ENCODE measurements around the gene AP4M1.
A peak's percentile ranks its signal among the peaks of the same experiment; 100 is the strongest.

Gene AP4M1

DNA sequence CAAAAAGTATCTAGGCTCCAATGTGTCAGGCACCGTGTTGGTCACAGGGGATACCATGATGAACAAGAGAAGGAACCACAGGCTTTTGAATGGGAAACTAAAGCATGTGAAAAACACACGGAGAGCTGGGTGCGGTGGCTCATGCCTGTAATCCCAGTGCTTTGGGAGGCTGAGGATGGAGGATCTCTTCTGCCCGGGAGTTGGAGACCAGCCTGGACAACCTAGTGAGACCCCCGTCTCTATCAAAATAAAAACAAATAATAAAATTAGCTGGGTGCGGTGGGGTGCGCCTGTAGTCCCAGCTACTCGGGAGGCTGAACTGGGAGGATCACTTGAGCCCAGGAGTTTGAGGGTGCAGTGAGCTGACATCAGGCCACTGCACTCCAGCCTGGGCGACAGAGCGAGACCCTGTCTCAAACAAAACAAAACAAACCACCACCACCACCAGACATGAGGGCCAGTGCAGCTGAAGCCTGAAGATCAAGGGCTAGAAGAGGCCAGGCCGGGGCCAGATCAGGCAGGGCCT lies 13.3 kb upstream of the AP4M1 start:
- DNase-seq = no peak

DNA sequence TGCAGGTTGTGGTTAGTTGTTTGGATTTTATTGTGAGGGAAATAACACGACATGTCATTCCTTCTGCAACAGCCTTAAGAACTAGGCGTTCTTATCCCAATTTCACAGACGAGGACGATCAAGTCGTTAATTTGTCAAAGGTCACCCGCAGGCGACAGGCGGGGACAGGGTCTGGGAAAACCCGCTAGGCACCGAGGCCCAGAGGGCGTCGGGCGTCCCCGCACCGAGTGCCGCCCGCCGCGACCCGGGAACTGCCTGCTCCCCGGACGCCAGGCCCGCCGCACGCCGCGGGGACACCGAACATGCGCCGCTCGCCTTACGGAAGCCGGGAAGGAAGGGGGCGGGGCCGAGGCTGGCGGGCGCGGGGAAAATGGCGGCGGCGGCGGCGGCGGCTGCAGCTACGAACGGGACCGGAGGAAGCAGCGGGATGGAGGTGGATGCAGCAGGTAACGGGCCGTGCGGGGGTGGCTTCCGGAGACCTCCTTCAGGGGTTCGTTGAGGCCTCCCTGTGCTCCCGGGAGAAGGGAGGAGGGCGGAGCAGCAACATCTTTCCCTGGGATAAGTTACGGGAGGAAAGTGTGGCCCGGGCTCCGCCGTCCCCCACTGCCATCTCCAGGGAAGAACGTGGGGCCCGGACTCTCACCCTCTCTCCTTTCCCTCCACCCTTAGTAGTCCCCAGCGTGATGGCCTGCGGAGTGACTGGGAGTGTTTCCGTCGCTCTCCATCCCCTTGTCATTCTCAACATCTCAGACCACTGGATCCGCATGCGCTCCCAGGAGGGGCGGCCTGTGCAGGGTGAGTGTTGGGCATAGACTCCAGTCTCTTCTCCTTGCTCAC lies 12.6 kb upstream of the AP4M1 start, which contains the start of gene COPS6:
Gene COPS6, plus strand, starts transcription at position 349 of the 837 bp plus-strand sequence. Its CDS starts 22 bp downstream, at position 371.
- DNase-seq = peak; percentile 9 to 57

DNA sequence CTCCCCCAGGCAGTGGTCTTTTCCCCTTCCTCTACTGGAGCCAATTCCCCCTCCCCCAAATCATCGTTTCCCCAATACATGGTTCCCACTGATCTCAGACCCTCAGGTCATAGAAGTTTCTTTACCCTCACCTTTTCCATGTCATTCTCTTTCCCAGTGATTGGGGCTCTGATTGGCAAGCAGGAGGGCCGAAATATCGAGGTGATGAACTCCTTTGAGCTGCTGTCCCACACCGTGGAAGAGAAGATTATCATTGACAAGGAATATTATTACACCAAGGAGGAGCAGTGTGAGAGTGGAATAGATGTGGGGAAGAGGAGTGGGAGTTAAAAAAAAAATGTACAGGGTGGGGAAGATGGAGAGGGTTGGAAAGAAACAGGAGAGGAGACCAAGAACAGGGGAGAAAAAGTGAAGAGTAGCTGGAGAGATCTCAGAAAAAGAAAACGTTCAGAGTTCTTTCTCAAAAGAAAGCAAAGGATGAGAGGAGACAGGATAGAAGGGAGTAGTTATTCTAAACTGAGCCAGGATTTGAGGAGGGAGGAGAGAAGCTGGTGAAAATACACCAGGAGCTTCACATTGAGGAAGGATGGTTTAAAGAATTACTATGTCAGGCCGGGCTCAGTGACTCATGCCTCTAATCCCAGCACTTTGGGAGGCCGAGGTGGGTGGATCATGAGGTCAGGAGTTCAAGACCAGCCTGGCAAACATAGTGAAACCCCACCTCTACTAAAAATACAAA lies 11.8 kb upstream of the AP4M1 start:
- no peak for DNase-seq

DNA sequence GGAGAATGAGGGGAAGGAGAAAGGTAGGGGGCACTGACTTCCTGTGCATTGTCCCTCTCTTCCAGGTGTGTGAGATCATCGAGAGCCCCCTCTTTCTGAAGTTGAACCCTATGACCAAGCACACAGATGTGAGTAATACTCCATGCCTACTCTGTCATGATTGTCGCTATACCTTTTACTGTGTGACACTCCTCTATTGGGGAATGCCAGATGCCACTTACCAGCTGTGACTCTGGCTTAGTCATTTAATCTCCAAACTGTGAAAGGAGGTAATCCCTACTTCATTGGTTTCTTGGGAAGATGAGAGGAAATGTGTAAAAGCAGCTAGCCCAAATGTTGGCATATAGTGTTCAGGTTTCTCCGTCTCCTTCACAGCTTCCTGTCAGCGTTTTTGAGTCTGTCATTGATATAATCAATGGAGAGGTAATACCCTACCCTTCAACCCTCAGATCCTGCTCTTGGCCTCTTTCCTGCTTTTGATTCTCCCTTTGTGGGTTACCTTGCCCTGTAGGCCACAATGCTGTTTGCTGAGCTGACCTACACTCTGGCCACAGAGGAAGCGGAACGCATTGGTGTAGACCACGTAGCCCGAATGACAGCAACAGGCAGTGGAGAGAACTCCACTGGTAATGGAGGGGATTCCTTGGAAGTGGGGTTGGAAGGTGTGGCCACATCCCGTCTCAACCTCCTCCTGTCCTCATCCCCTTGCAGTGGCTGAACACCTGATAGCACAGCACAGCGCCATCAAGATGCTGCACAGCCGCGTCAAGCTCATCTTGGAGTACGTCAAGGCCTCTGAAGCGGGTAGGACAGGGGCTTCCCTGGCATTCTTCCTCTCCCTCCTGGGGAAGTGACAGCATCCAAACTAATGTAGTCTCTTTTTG lies 10.7 kb upstream of the AP4M1 start:
- DNase-seq = no peak

- DNase-seq = no peak
These were observed 9.8 kb upstream of the AP4M1 start for GRCh38 chr7:100091411-100092181.

- DNase-seq = no peak
These were observed 8.4 kb upstream of the AP4M1 start for GRCh38 chr7:100093054-100093453.

DNA sequence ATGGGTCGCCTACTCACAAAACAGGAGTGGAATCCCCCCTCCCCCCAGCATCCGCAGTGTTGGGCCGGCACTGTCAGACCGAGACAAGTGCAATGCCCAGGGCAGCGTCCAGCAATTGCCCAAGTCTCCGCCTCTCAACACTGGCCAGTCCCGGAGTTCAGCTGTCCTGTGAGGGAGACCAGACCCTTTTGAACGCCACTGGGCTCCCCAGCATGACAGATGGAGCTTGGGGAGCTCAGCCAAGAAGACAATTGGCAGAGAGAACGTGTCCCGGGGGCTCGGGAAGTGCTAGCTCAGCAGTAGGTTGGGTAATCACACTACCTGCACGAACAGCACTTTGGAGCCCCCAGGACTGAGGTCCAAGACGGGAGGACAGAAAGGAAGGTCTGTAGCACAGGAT lies 7.9 kb upstream of the AP4M1 start:
- peak in 1 of 2 experiments; percentile 10 for DNase-seq

- no peak for DNase-seq
These were observed 7.4 kb upstream of the AP4M1 start for GRCh38 chr7:100093925-100094486.

DNA sequence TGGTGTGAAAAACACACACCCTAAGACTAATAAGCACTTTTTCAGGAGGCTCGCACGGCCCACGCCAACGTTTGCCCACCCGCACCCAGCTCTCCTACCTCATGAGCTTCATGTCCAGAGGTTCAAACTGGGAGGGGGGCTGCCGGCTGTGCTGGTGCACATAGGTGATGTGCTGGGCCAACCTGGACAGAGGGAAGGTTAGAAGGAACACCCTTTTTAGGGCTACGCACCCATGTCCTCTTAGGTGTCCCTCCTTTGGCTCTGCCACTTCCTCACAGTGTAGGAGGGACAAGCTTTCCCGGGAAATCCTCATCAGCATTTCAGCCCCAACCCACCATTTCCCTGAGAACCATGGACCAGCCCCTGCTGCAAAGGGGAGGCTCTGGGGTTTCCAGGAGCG lies 6.2 kb upstream of the AP4M1 start:
- DNase-seq = no peak

DNA sequence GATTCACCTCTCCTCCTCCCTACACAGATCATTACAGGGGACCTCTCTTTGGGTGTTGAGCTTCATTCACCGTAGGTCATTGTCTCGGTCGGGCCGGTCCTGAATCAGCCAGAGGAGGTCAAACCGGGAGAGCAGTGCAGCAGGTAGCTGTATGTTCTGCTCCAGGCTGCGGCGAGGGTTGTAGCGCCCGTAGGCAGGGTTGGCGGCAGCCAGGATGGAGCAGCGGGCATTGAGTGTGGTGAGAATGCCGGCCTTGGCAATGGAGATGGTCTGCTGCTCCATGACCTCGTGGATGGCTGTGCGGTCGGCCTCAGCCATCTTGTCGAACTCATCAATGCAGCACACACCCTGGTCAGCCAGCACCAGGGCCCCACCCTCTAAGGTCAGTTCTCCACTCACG lies 5.7 kb upstream of the AP4M1 start:
- DNase-seq = no peak

- DNase-seq = no peak
These were observed 2.5 kb upstream of the AP4M1 start for GRCh38 chr7:100098913-100099312.

GRCh38 chr7:100099452-100099851 lies 2.0 kb upstream of the AP4M1 start:
- DNase-seq = no peak

DNA sequence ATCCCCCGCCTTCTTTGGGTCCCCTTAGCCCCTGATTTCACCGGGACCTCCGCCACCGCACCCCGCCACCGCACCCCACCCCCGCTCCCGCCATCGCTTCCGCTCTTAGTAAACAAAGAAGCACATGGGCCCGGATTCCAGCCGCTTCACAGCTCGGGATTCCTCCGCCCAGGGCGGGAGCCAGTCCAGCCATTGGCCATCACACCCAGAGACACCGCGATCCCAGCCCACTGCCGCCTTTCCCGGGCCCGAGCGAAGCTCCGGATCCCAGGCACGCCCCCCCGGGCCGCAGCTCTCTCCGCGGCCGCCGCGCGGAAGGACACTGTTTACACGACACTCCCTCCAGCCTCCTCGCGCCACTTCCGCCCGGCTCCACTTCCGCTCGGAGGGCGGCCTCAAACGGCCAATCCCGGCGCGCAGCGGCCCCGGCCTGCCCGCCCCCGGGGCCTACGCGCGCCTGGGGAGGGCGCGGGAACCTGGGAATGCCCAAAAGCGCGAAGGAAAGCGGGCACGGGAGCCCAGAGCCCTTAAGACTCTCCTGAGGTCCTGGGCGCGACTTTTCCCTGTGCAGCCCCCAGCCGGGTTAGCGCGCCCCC lies 925 bp upstream of the AP4M1 start:
- DNase-seq = peak; percentile 70 to 93

DNA sequence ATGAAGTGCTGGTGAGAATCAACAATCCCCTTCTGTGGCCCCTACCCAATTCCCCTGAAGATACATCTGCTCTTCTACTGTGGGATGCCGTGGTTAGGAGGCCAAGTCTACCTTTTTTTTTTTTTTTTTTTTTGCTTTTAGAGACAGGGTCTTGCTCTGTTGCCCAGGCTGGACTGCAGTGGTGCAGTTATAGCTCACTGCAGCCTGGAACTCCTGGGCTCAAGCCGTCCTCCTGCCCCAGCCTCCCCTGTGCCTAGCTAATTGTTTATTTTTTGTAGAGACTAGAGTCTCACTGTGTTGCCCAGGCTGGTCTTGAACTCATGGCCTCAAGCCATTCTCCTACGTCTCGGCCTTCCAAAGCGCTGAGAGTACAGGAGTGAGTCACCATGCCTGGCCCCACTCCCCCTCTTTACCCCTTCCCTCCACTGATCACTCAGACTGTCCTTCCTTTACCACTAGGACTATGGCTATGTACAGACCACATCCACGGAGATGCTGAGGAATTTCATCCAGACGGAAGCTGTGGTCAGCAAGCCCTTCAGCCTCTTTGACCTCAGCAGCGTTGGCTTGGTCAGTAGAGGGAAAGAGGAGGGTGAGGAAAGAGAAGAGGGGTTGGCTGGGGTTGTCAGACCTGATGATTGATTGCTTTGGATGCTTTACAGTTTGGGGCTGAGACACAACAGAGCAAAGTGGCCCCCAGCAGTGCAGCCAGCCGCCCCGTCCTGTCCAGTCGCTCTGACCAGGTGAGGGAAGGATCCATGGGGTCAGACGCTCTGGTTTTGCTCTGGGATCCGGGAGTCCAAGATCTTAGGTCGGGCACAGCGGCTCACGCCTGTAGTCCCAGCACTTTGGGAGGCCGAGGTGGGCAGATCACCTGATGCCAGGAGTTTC lies 1.8 kb downstream of the AP4M1 start:
- DNase-seq = no peak

GRCh38 chr7:100105534-100105933 lies 4.1 kb downstream of the AP4M1 start:
- no peak for DNase-seq

GRCh38 chr7:100106633-100107032 lies 5.2 kb downstream of the AP4M1 start:
- no peak for DNase-seq

- DNase-seq = no peak
These were observed 5.8 kb downstream of the AP4M1 start for GRCh38 chr7:100107125-100107737.

GRCh38 chr7:100107890-100108289 lies 6.4 kb downstream of the AP4M1 start:
- no peak for DNase-seq

- DNase-seq = no peak
These were observed 8.2 kb downstream of the AP4M1 start for GRCh38 chr7:100109521-100110163.
